ENCODE measurements around the gene AKR1C2. TPM values are rescaled to one million over a fixed set of nuclear protein-coding genes. Genes with fewer than 3 reads are reported as not detected.
"Not testable (repeated sequence)": the region's sequence is repeated elsewhere in the genome, so short reads cannot be mapped to it uniquely, and the experiment has no call there.

The AKR1C2 gene
- total and polyA plus RNA-seq, 11 donors = 9.3 to 33.7 (median 14.5) TPM

DNA sequence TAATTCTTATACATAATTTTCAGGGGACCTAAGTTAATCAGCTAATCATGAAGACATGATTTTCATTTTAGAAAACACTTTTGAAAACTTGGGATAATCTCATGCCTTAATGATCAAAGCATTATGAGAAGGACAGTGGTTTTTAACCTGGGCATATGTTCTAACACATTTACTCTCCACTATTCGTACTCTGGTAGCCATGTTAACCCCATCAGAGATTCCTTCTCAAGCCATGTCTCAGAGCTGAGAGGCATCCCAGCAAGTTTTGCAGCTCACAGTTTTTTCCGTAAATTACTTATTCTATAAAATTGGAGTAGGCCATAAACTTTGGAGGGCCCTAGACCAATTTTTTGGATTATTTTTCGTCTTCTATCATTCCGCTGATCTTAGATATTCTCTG lies 24.8 kb downstream of the AKR1C2 start:
- ATAC-seq (no peak), DNase-seq (no peak)
- Histone ChIP-seq H3K4me3 (no peak overlapping the region), H3K27ac (no peak overlapping the region), H3K4me1 (peaks cover 0 to 11% (median 0%) of the 10 kb centered on the region in 12 donors), H3K36me3 (peaks cover 0 to 39% (median 0%) of the 10 kb centered on the region in 9 donors), H3K9me3 (no peaks in the 10 kb centered on the region), H3K27me3 (no peaks in the 10 kb centered on the region)
- whole genome bisulfite sequencing, 4 donors = 96 to 97% (median 96%) methylated on average over 4 of the region's 4 CpGs
- intact Hi-C loops (cut with DNase I) = no loop called here
- TF ChIP-seq POLR2A (IDR thresholded peaks at IDR 0.05) = no peak
- TF ChIP-seq, protein P1, sequence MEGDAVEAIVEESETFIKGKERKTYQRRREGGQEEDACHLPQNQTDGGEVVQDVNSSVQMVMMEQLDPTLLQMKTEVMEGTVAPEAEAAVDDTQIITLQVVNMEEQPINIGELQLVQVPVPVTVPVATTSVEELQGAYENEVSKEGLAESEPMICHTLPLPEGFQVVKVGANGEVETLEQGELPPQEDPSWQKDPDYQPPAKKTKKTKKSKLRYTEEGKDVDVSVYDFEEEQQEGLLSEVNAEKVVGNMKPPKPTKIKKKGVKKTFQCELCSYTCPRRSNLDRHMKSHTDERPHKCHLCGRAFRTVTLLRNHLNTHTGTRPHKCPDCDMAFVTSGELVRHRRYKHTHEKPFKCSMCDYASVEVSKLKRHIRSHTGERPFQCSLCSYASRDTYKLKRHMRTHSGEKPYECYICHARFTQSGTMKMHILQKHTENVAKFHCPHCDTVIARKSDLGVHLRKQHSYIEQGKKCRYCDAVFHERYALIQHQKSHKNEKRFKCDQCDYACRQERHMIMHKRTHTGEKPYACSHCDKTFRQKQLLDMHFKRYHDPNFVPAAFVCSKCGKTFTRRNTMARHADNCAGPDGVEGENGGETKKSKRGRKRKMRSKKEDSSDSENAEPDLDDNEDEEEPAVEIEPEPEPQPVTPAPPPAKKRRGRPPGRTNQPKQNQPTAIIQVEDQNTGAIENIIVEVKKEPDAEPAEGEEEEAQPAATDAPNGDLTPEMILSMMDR (IDR thresholded peaks at IDR 0.05) = no peak

DNA sequence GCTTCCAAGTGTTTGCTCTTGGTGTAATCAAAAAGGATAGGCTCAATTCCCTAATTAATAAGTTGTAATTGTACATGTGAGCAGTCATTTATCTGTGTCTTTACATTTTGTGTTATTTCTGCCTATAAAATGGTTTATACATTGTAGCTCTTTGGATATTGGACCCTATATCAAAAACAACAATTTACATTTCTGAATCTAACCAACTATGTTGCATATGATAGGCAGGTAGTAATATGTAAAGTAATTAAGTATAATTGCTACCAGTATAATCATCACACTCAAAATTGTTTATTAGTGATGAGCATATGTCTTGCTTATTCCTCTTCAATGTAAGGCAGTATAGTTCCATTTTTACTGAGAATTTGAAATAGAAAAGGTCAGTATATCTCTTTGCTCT lies 26.6 kb downstream of the AKR1C2 start:
- no peak for ATAC-seq
- H3K27me3 ChIP-seq = no peaks in the 10 kb centered on the region
- DNase-seq = no peak

DNA sequence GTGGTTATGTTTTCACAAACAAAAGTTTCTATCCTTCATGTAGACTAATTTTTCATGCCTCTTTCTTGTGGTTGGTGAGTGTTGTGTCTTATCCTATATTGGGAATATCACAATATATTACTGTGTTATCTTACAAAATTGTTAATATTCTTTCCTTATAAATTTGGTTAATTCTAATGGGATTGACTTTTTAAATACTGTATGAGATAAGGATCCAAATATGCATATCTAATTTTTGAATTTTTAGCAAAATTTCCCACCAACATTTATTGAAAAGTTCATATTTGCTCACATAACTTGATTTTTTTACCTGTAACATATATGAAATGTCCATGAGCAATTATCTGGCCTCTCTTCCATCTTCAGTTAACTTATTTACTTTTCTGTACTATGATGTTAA lies 29.3 kb downstream of the AKR1C2 start:
- peaks cover 0 to 64% (median 3%) of the 10 kb centered on the region in 9 donors for H3K36me3 ChIP-seq
- intact Hi-C loops (cut with DNase I); H3K4me1 ChIP-seq; H3K27me3 ChIP-seq; H3K27ac ChIP-seq; H3K9me3 ChIP-seq; DNase-seq; H3K4me3 ChIP-seq; ATAC-seq: not testable (repeated sequence)

More for the DNA sequence above, 26.6 kb downstream of the AKR1C2 start:
- no peak overlapping the region for H3K4me3 ChIP-seq
- H3K4me1 ChIP-seq = peaks cover 0 to 10% (median 0%) of the 10 kb centered on the region in 12 donors
- no peaks in the 10 kb centered on the region for H3K9me3 ChIP-seq
- peaks cover 0 to 50% (median 3%) of the 10 kb centered on the region in 9 donors for H3K36me3 ChIP-seq
- no peak for TF ChIP-seq POLR2A (IDR thresholded peaks at IDR 0.05)
- TF ChIP-seq, protein P1 (IDR thresholded peaks at IDR 0.05) = no peak
- no peak overlapping the region for H3K27ac ChIP-seq
- intact Hi-C loops (cut with DNase I) = no loop called here

DNA sequence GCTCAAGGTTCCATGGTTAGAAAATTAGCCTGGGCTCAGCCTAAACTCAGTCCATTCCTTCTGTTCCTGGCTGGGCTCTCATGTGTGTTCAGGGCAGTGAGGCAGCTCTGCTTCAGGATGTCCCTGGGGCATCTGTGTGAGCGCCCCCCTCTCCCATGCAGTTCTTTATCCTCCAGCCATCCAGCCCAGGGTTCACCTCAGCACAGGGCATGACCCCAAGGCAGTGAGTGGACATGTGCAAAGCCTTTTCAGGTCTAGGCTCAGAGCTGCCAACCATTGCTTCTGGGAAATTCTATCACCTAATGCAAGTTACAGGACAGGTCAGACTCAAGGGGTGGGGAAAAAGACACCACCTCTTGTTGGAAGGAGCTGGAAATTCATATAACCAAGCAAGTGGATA lies 30.4 kb downstream of the AKR1C2 start:
- H3K4me1 ChIP-seq; H3K9me3 ChIP-seq; H3K27me3 ChIP-seq; ATAC-seq; intact Hi-C loops (cut with DNase I); DNase-seq; H3K27ac ChIP-seq; H3K4me3 ChIP-seq: not testable (repeated sequence)
- WGBS, 4 donors = 83 to 100% (median 99%) methylated on average over 1 of the region's 1 CpG
- peaks cover 0 to 65% (median 13%) of the 10 kb centered on the region in 9 donors for H3K36me3 ChIP-seq

DNA sequence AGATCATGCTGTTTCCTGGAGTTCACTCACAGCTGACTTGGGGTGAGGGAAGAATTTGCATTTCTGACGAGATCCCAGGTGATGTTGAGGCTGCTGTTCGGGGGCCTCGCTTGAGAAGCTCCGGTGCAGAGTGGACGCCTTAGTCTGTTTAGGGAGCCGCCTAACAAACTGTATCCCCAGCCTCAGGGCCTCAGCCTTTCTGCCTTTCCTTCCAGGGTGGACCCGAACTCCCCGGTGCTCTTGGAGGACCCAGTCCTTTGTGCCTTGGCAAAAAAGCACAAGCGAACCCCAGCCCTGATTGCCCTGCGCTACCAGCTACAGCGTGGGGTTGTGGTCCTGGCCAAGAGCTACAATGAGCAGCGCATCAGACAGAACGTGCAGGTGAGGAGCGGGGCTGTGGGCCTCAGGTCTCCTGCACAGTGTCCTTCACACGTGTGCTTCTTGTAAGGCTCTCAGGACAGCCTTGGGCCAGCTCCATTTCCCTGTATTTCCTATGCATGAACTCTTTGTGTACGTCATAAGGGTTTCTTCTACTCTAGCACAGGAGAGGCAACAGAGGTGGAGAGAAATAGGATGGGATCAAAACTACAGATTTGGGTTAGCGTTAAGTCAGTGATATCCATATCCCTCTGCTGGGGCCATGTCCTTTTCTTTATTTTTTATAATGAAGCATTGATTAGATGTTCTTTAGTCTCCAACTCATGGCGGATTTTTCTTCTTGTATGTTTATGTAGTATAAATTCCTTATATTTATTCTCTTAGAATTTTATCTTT lies 31.1 kb downstream of the AKR1C2 start:
- WGBS, 4 donors = 95 to 100% (median 98%) methylated on average over 3 to 16 of the region's 18 CpGs
- ATAC-seq; H3K9me3 ChIP-seq; DNase-seq; H3K27me3 ChIP-seq; H3K27ac ChIP-seq; H3K4me1 ChIP-seq; intact Hi-C loops (cut with DNase I); H3K4me3 ChIP-seq: not testable (repeated sequence)
- peaks cover 0 to 61% (median 13%) of the 10 kb centered on the region in 9 donors for H3K36me3 ChIP-seq

DNA sequence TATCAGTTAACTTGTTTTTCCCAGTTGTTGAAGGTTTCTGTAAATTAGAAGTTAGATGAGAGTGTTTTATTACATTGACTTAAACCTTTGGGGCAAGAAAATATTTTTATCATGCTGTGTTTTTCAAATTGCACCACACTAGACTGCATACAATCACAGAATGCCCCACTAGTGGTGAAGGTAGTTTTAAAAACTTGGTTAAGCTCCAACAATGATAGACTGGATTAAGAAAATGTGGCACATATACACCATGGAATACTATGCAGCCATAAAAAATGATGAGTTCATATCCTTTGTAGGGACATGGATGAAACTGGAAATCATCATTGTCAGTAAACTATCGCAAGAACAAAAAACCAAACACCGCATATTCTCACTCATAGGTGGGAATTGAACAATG lies 33.3 kb downstream of the AKR1C2 start:
- H3K4me1 ChIP-seq; ATAC-seq; H3K27me3 ChIP-seq; intact Hi-C loops (cut with DNase I); DNase-seq; H3K4me3 ChIP-seq; H3K9me3 ChIP-seq; H3K27ac ChIP-seq: not testable (repeated sequence)
- peaks cover 0 to 55% (median 13%) of the 10 kb centered on the region in 9 donors for H3K36me3 ChIP-seq
- WGBS, 4 donors = 89 to 98% (median 97%) methylated on average over 2 of the region's 2 CpGs

DNA sequence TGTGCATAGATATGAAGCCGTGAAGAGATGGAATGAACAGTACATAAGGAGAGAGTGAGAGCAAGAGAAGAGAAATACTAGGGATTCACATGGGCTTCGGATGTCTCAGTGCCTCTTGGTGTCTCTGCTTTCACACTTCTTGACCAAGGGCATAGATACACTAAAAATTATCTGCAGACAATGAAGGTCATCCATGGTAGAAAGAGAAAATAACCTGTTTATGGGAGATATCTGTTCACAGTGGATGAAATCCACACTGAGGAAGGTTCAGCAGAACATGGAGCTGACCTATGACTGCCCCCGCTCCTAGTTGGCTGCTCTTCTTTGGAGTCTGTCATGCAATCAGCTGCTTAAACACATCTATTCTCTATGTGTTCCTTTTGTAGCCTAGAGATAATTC lies 34.4 kb downstream of the AKR1C2 start:
- H3K27ac ChIP-seq; DNase-seq; H3K4me1 ChIP-seq; intact Hi-C loops (cut with DNase I); H3K9me3 ChIP-seq; H3K27me3 ChIP-seq; H3K4me3 ChIP-seq; ATAC-seq: not testable (repeated sequence)
- 91 to 96% (median 94%) methylated on average over 3 of the region's 3 CpGs for WGBS, 4 donors
- peaks cover 0 to 49% (median 13%) of the 10 kb centered on the region in 9 donors for H3K36me3 ChIP-seq

DNA sequence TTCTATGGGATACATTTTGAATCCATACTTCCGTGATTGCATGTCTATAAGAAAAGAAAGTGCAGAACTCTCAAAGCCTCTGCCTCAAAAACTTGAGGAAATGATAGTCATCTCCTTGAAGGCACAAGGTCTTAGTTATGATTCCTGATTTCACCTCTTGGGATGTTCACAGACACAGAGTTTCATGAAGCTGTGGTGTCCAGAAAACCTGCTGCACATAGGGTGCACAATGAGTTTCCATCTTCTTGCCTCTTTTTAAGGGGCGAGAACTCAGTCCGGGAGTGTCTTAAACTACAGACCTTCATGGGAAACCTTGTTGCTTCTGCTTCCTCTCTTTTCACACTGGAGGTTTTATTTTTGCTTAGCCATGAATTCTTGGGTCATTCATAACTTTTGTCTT lies 36.5 kb downstream of the AKR1C2 start:
- H3K4me3 ChIP-seq = peak overlapping the region in 2 of 12 donors; percentile 11 to 61
- H3K4me1 ChIP-seq; H3K27me3 ChIP-seq; H3K9me3 ChIP-seq; intact Hi-C loops (cut with DNase I); DNase-seq; H3K27ac ChIP-seq; ATAC-seq: not testable (repeated sequence)
- peaks cover 0 to 35% (median 10%) of the 10 kb centered on the region in 9 donors for H3K36me3 ChIP-seq
- WGBS, 4 donors = 95 to 100% (median 98%) methylated on average over 3 of the region's 3 CpGs

DNA sequence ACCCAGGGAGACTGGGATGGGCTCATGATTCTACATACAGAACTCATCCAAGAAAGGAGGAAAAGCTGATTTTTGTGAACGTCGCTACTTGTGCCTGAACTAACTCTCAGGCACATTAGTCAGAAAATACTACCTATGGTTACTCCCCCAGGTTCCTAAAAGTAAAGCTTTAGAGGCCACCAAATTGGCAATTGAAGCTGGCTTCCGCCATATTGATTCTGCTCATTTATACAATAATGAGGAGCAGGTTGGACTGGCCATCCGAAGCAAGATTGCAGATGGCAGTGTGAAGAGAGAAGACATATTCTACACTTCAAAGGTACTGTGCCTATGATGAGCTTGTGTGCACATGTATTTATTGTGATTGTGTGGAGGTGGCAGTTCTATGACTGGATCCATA lies 37.9 kb downstream of the AKR1C2 start:
- peaks cover 0 to 27% (median 10%) of the 10 kb centered on the region in 9 donors for H3K36me3 ChIP-seq
- H3K27me3 ChIP-seq; H3K4me1 ChIP-seq; H3K9me3 ChIP-seq; ATAC-seq; DNase-seq; intact Hi-C loops (cut with DNase I); H3K27ac ChIP-seq: not testable (repeated sequence)
- H3K4me3 ChIP-seq = peak overlapping the region in 6 of 12 donors; percentile 12 to 61 (median 47)
- 95 to 99% (median 98%) methylated on average over 4 of the region's 4 CpGs for WGBS, 4 donors

All from heart left ventricle (tissue), 16 donors.